Loucy (cell line): ENCODE measurements around the gene PROC.

Experiments
- CTCF ChIP-seq: fragments of 200-600 bp; sonication (generic); conservative IDR thresholded peaks from 2 replicates; pipeline ENCODE4 v1.5.1; 2014; ENCODE audit warnings: mild to moderate bottlenecking, antibody characterized with exemption, low read length
- EZH2phosphoT487 ChIP-seq: fragments of 200-600 bp; IDR thresholded peaks from 2 replicates; pipeline ENCODE4 v1.6.1; 2018; ENCODE audit warnings: antibody characterized with exemption, mild to moderate bottlenecking, moderate library complexity, borderline replicate concordance

GRCh38 chr2:127465258-127465657, 47.0 kb downstream of the PROC start:
- TF ChIP-seq CTCF, result no peak
- no peak for TF ChIP-seq EZH2phosphoT487
